Coronary artery (tissue), 2 donors: Measurements from ENCODE around the gene OR2T11.
"Not testable (repeated sequence)": the region's sequence is repeated elsewhere in the genome, so short reads cannot be mapped to it uniquely, and the experiment has no call there.

ENCODE experiments used
- DNase-seq: peaks from one replicate; pipeline ENCODE4 v3.0.0-alpha.2; 2017; ENCODE audit warnings: low spot score
- H3K27ac ChIP-seq, 2 donors: fragments of 200-600 bp; sonication (generic); one replicate each; pipeline ENCODE4 v1.5.1; 2016 to 2019
- H3K4me3 ChIP-seq: fragments of 200-600 bp; sonication (generic); 2 replicates; pipeline ENCODE4 v1.5.1; 2016; ENCODE audit warnings: mild to moderate bottlenecking, moderate library complexity
- CTCF ChIP-seq: fragments of 200-600 bp; sonication (generic); IDR thresholded peaks from one replicate; pipeline ENCODE4 v1.5.1; 2019; ENCODE audit warnings: antibody characterized with exemption

OR2T11 gene

GRCh38 chr1:248634991-248635390 lies at the start of gene OR2T11:
OR2T11 (minus strand) TSS chr1:248635091; CDS start chr1:248627128, 7,963 bp downstream.
- not testable (repeated sequence) for DNase-seq, H3K27ac ChIP-seq, H3K4me3 ChIP-seq

GRCh38 chr1:248681651-248682050 lies 46.8 kb upstream of the OR2T11 start:
- no peak for TF ChIP-seq CTCF
- Histone ChIP-seq H3K4me3 (no peak overlapping the region), H3K27ac (no peak overlapping the region)
- no peak for DNase-seq

- no peak for DNase-seq
- TF ChIP-seq CTCF = no peak
- Histone ChIP-seq H3K27ac (no peak overlapping the region), H3K4me3 (no peak overlapping the region)
These were observed 35.1 kb upstream of the OR2T11 start for GRCh38 chr1:248670003-248670402.

GRCh38 chr1:248663453-248664328 lies 28.8 kb upstream of the OR2T11 start:
- DNase-seq, H3K4me3 ChIP-seq, H3K27ac ChIP-seq: not testable (repeated sequence)

- not testable (repeated sequence) for DNase-seq, H3K4me3 ChIP-seq, H3K27ac ChIP-seq
These were observed 21.9 kb upstream of the OR2T11 start for GRCh38 chr1:248656797-248657196.

GRCh38 chr1:248655354-248655753 lies 20.5 kb upstream of the OR2T11 start, which contains the start of gene OR2T27:
OR2T27 (minus strand) TSS chr1:248655528; CDS start chr1:248650884, 4,644 bp downstream.
- not testable (repeated sequence) for H3K4me3 ChIP-seq, DNase-seq, H3K27ac ChIP-seq

- H3K27ac ChIP-seq, H3K4me3 ChIP-seq, DNase-seq: not testable (repeated sequence)
These were observed 14.1 kb upstream of the OR2T11 start for GRCh38 chr1:248648770-248649536.

GRCh38 chr1:248645178-248645577 lies 10.3 kb upstream of the OR2T11 start, which contains the start of gene OR2T35:
OR2T35 (minus strand) TSS chr1:248645278; CDS start chr1:248639258, 6,020 bp downstream.
- H3K4me3 ChIP-seq, H3K27ac ChIP-seq, DNase-seq: not testable (repeated sequence)

- not testable (repeated sequence) for H3K27ac ChIP-seq, H3K4me3 ChIP-seq, DNase-seq
These were observed 8.2 kb upstream of the OR2T11 start for GRCh38 chr1:248642971-248643651.

- not testable (repeated sequence) for H3K27ac ChIP-seq, H3K4me3 ChIP-seq, DNase-seq
These were observed 6.7 kb upstream of the OR2T11 start for GRCh38 chr1:248641583-248641982.

- not testable (repeated sequence) for H3K27ac ChIP-seq, DNase-seq, H3K4me3 ChIP-seq
These were observed 6.0 kb upstream of the OR2T11 start for GRCh38 chr1:248640906-248641305.

- not testable (repeated sequence) for DNase-seq, H3K27ac ChIP-seq, H3K4me3 ChIP-seq
These were observed 4.8 kb upstream of the OR2T11 start for GRCh38 chr1:248639652-248640051.

- not testable (repeated sequence) for H3K27ac ChIP-seq, H3K4me3 ChIP-seq, DNase-seq
These were observed 1.7 kb upstream of the OR2T11 start for GRCh38 chr1:248636612-248637011.
